ENCODE measurements around the gene MPRIP.

The MPRIP gene

GRCh38 chr17:17120701-17121100 lies 78.4 kb downstream of the MPRIP start:
- no peak; the same call in 2 of the 3 replicates for ATAC-seq
- TF ChIP-seq ZNF8 (CRISPR knock-in tag; IDR thresholded peaks at IDR 0.05), result no peak
- no peak for TF ChIP-seq POU6F1 (CRISPR knock-in tag; IDR thresholded peaks at IDR 0.05; ENCODE audit: borderline replicate concordance, low read depth)
- TF ChIP-seq TOX (CRISPR knock-in tag; IDR thresholded peaks at IDR 0.05; ENCODE audit: borderline replicate concordance), result no peak
- TF ChIP-seq ARNTL (CRISPR knock-in tag; IDR thresholded peaks at IDR 0.05; ENCODE audit: borderline replicate concordance, low read depth), result no peak
- TF ChIP-seq, protein P1, sequence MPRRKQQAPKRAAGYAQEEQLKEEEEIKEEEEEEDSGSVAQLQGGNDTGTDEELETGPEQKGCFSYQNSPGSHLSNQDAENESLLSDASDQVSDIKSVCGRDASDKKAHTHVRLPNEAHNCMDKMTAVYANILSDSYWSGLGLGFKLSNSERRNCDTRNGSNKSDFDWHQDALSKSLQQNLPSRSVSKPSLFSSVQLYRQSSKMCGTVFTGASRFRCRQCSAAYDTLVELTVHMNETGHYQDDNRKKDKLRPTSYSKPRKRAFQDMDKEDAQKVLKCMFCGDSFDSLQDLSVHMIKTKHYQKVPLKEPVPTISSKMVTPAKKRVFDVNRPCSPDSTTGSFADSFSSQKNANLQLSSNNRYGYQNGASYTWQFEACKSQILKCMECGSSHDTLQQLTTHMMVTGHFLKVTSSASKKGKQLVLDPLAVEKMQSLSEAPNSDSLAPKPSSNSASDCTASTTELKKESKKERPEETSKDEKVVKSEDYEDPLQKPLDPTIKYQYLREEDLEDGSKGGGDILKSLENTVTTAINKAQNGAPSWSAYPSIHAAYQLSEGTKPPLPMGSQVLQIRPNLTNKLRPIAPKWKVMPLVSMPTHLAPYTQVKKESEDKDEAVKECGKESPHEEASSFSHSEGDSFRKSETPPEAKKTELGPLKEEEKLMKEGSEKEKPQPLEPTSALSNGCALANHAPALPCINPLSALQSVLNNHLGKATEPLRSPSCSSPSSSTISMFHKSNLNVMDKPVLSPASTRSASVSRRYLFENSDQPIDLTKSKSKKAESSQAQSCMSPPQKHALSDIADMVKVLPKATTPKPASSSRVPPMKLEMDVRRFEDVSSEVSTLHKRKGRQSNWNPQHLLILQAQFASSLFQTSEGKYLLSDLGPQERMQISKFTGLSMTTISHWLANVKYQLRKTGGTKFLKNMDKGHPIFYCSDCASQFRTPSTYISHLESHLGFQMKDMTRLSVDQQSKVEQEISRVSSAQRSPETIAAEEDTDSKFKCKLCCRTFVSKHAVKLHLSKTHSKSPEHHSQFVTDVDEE (CRISPR knock-in tag; IDR thresholded peaks at IDR 0.05), result no peak
- no peak for TF ChIP-seq ZNF70 (CRISPR knock-in tag; IDR thresholded peaks at IDR 0.05)
- TF ChIP-seq ZNF565 (CRISPR knock-in tag; conservative IDR thresholded peaks at IDR 0.05; ENCODE audit: low read depth), result no peak
- TF ChIP-seq ESRRG (CRISPR knock-in tag; IDR thresholded peaks at IDR 0.05), result no peak
- TF ChIP-seq ZC3H10 (CRISPR knock-in tag; IDR thresholded peaks at IDR 0.05), result no peak
- TF ChIP-seq RARB (CRISPR knock-in tag; IDR thresholded peaks at IDR 0.05), result no peak
- no peak for TF ChIP-seq PATZ1 (CRISPR knock-in tag; IDR thresholded peaks at IDR 0.05; ENCODE audit: borderline replicate concordance)
- no peak for TF ChIP-seq CSDC2 (CRISPR knock-in tag; IDR thresholded peaks at IDR 0.05)
- no peak for TF ChIP-seq BACH2 (CRISPR knock-in tag; IDR thresholded peaks at IDR 0.05; ENCODE audit: borderline replicate concordance)
- no peak for TF ChIP-seq GLIS3 (CRISPR knock-in tag; IDR thresholded peaks at IDR 0.05)

- ATAC-seq, result no peak
- no peak for TF ChIP-seq ZFP3 (CRISPR knock-in tag; IDR thresholded peaks at IDR 0.05)
- no peak for TF ChIP-seq PATZ1 (CRISPR knock-in tag; IDR thresholded peaks at IDR 0.05; ENCODE audit: borderline replicate concordance)
- no peak for TF ChIP-seq TOX (CRISPR knock-in tag; IDR thresholded peaks at IDR 0.05; ENCODE audit: borderline replicate concordance)
Observed at GRCh38 chr17:17121162-17121561, 78.9 kb downstream of the MPRIP start.

- no peak for ATAC-seq
- no peak for TF ChIP-seq TCF4 (CRISPR knock-in tag; IDR thresholded peaks at IDR 0.05; ENCODE audit: borderline replicate concordance)
Observed at GRCh38 chr17:17122781-17123483, 80.7 kb downstream of the MPRIP start.

DNA sequence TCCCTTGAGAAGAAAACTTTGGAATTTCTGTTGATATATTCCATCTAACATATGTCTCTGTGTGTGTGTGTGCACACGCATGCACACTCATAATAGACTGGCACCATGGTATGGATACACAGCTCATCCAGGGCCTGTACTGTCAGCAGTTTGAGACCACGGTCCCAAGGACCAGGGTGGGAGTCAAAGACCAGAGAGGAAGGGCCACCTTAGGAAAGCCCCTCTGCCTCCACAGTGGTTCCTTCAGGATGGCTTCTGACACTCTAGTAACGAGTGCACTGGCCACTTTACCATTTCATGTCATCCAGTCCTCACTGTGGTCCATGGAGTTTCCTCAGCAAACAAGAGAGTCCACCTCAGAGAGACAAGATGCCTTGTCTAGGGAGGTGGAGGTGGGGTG lies 82.1 kb downstream of the MPRIP start:
- ATAC-seq, result no peak
- TF ChIP-seq ZNF70 (CRISPR knock-in tag; IDR thresholded peaks at IDR 0.05), result no peak
- no peak for TF ChIP-seq ZNF8 (CRISPR knock-in tag; IDR thresholded peaks at IDR 0.05)
- TF ChIP-seq GLIS3 (CRISPR knock-in tag; IDR thresholded peaks at IDR 0.05), result no peak
- TF ChIP-seq ARNTL (CRISPR knock-in tag; IDR thresholded peaks at IDR 0.05; ENCODE audit: borderline replicate concordance, low read depth), result no peak
- no peak for TF ChIP-seq CSDC2 (CRISPR knock-in tag; IDR thresholded peaks at IDR 0.05)
- TF ChIP-seq OSR1 (CRISPR knock-in tag; IDR thresholded peaks at IDR 0.05), result no peak
- TF ChIP-seq PPARA (CRISPR knock-in tag; IDR thresholded peaks at IDR 0.05; ENCODE audit: borderline replicate concordance), result no peak
- TF ChIP-seq PATZ1 (CRISPR knock-in tag; IDR thresholded peaks at IDR 0.05; ENCODE audit: borderline replicate concordance), result no peak
- TF ChIP-seq, protein P2, sequence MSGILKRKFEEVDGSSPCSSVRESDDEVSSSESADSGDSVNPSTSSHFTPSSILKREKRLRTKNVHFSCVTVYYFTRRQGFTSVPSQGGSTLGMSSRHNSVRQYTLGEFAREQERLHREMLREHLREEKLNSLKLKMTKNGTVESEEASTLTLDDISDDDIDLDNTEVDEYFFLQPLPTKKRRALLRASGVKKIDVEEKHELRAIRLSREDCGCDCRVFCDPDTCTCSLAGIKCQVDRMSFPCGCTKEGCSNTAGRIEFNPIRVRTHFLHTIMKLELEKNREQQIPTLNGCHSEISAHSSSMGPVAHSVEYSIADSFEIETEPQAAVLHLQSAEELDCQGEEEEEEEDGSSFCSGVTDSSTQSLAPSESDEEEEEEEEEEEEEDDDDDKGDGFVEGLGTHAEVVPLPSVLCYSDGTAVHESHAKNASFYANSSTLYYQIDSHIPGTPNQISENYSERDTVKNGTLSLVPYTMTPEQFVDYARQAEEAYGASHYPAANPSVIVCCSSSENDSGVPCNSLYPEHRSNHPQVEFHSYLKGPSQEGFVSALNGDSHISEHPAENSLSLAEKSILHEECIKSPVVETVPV (CRISPR knock-in tag; IDR thresholded peaks at IDR 0.05), result no peak
- no peak for TF ChIP-seq ZC3H10 (CRISPR knock-in tag; IDR thresholded peaks at IDR 0.05)
- TF ChIP-seq BACH2 (CRISPR knock-in tag; IDR thresholded peaks at IDR 0.05; ENCODE audit: borderline replicate concordance), result no peak
- TF ChIP-seq CREB5 (CRISPR knock-in tag; IDR thresholded peaks at IDR 0.05; ENCODE audit: low read depth), result no peak
- TF ChIP-seq TOX (CRISPR knock-in tag; IDR thresholded peaks at IDR 0.05; ENCODE audit: borderline replicate concordance), result no peak
- no peak for TF ChIP-seq RARB (CRISPR knock-in tag; IDR thresholded peaks at IDR 0.05)

All from SK-N-SH treated with all-trans-retinoic acid at 6 μM for 48 hours (cell line).